Measurements from ENCODE around the gene RASEF. TPM values are rescaled to one million over a fixed set of nuclear protein-coding genes. Genes with fewer than 3 reads are reported as not detected.
"Not testable (repeated sequence)": the region's sequence is repeated elsewhere in the genome, so short reads cannot be mapped to it uniquely, and the experiment has no call there.

The RASEF gene
- total RNA-seq, 3 donors from 2014 or later, result 17.2 to 40.7 (median 37.6) TPM

DNA sequence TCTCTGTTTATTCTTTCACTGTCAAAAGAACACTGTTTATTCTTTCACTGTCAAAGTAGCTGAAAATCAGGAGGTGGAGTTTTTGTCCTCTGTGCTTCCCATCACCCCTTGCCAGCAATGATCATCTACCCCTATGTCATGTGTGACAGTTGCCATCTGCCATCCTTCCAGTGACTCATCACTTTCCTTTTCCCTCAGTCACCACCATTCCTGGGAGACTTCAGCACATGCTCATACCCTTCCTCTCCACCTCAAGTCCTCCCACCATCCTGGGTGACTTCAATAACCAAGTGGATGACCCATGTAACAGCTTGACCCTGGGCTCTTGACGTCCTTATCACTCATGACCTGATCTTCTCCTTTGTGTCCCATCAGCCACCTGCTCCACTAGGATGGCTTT, 43.3 kb upstream of the RASEF start:
- DNase-seq (no peak), ATAC-seq (no peak)
- intact Hi-C loops (cut with DNase I, micrococcal nuclease), result no loop called here
- H3K4me1 ChIP-seq (ENCODE audit: low read depth), result no peaks in the 10 kb centered on the region
- H3K36me3 ChIP-seq (ENCODE audit: low read depth), result no peaks in the 10 kb centered on the region
- H3K9me3 ChIP-seq, result no peaks in the 10 kb centered on the region
- TF ChIP-seq, protein P1, sequence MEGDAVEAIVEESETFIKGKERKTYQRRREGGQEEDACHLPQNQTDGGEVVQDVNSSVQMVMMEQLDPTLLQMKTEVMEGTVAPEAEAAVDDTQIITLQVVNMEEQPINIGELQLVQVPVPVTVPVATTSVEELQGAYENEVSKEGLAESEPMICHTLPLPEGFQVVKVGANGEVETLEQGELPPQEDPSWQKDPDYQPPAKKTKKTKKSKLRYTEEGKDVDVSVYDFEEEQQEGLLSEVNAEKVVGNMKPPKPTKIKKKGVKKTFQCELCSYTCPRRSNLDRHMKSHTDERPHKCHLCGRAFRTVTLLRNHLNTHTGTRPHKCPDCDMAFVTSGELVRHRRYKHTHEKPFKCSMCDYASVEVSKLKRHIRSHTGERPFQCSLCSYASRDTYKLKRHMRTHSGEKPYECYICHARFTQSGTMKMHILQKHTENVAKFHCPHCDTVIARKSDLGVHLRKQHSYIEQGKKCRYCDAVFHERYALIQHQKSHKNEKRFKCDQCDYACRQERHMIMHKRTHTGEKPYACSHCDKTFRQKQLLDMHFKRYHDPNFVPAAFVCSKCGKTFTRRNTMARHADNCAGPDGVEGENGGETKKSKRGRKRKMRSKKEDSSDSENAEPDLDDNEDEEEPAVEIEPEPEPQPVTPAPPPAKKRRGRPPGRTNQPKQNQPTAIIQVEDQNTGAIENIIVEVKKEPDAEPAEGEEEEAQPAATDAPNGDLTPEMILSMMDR (IDR thresholded peaks at IDR 0.05), result no peak
- H3K4me3 ChIP-seq, result no peak overlapping the region

DNA sequence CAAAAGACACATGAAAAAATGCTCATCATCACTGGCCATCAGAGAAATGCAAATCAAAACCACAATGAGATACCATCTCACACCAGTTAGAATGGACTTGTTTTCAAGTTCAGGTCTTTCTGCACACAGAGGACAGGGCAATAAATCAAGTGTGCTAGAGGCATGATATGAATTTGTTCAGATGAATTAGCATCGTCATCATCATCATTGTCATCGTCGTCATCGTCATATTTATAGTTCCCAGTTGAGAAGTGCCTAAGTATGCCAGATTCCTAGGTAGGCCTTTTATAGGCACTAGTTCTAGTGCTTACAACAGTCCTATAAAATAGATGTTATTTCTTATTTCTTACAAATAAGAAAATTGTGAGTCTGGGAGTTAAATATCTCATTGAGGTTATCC, 34.7 kb upstream of the RASEF start:
- no peaks in the 10 kb centered on the region for H3K9me3 ChIP-seq
- intact Hi-C loops (cut with DNase I, micrococcal nuclease), result no loop called here
- TF ChIP-seq, protein P1 (IDR thresholded peaks at IDR 0.05), result no peak
- no peaks in the 10 kb centered on the region for H3K4me1 ChIP-seq (ENCODE audit: low read depth)
- DNase-seq (no peak), ATAC-seq (no peak)
- no peak overlapping the region for H3K4me3 ChIP-seq
- H3K36me3 ChIP-seq (ENCODE audit: low read depth), result no peaks in the 10 kb centered on the region

DNA sequence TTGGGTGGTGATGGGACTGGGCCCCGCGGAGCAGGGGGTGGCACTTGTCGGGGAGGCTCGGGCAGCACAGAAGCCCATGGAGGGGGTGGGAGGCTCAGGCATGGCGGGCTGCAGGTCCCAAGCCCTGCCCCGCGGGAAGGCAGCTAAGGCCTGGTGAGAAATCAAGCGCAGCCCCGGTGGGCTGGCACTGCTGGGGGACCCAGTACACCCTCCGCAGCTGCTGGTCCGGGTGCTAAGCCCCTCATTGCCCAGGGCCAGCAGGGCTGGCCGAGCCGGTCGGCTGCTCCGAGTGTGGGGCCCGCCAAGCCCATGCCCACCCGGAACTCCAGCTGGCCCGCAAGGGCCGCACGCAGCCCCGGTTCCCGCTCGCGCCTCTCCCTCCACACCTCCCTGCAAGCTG, 30.4 kb upstream of the RASEF start:
- DNase-seq; ATAC-seq; H3K36me3 ChIP-seq (ENCODE audit: low read depth); H3K9me3 ChIP-seq; H3K4me1 ChIP-seq (ENCODE audit: low read depth); H3K4me3 ChIP-seq; intact Hi-C loops (cut with DNase I, micrococcal nuclease): not testable (repeated sequence)

DNA sequence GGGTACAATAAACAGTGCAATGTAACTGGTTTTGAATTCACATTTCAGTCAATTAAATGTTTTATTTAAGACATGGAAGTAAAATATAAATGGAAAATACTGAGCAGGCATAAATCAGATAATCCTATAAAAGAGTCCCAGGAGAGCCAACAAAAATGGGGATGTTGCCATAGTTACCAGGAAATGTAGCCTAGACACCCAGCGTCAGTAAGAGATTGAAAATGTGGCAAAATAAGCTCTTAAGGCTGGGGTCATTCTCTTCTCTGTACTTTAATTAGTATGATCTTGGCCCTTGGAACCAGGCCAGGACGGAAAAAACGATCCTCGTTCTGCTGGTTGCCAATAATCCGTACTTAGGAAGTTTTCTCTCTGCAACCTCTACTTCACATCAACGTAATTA, 18.9 kb upstream of the RASEF start:
- Histone ChIP-seq H3K4me3 (no peak overlapping the region), H3K36me3 (ENCODE audit: low read depth) (no peaks in the 10 kb centered on the region), H3K9me3 (no peaks in the 10 kb centered on the region), H3K4me1 (ENCODE audit: low read depth) (no peaks in the 10 kb centered on the region)
- DNase-seq (no peak), ATAC-seq (no peak)
- TF ChIP-seq, protein P1 (IDR thresholded peaks at IDR 0.05), result no peak
- intact Hi-C loops (cut with DNase I, micrococcal nuclease), result no loop called here

DNA sequence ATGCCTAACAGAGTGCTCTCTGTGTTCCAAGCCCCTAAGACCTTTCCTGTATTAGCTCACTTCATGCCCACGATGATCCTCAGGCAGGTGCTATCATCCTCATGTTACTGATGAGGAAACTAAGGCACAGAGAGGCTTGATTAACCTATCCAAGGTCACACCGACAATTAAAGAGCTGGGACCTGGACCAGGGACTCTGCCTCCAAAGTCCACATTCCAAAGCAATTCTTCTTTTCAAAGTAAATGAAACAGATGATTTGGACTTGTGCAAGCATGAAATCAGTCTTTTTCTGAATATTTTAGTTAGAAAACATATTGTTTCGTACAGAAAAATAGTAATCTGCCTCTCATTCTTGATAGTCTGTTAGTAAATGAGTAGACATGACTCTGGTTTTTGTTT, 18.1 kb upstream of the RASEF start:
- Histone ChIP-seq H3K4me3 (no peak overlapping the region), H3K9me3 (no peaks in the 10 kb centered on the region), H3K36me3 (ENCODE audit: low read depth) (no peaks in the 10 kb centered on the region), H3K4me1 (ENCODE audit: low read depth) (no peaks in the 10 kb centered on the region)
- intact Hi-C loops (cut with DNase I, micrococcal nuclease), result no loop called here
- DNase-seq, result no peak
- TF ChIP-seq, protein P1 (IDR thresholded peaks at IDR 0.05), result no peak
- no peak for ATAC-seq

DNA sequence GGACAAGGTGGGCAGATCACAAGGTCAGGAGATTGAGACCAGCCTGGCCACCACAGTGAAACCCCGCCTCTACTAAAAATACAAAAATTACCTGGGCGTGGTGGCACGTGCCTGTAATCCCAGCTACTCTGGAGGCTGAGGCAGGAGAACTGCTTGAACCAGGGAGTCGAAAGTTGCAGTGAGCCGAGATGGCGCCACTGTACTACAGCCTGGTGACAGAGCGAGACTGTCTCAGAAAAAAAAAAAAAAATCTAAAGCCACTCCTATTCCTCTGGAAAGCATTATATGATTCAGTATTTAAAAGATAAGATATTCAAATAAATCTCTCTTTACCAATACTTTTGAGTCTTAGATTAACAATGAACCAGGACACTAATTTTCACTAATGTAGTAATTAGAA, 13.0 kb upstream of the RASEF start:
- intact Hi-C loops (cut with DNase I, micrococcal nuclease); ATAC-seq; H3K9me3 ChIP-seq; H3K36me3 ChIP-seq (ENCODE audit: low read depth); H3K4me3 ChIP-seq; DNase-seq; H3K4me1 ChIP-seq (ENCODE audit: low read depth): not testable (repeated sequence)

DNA sequence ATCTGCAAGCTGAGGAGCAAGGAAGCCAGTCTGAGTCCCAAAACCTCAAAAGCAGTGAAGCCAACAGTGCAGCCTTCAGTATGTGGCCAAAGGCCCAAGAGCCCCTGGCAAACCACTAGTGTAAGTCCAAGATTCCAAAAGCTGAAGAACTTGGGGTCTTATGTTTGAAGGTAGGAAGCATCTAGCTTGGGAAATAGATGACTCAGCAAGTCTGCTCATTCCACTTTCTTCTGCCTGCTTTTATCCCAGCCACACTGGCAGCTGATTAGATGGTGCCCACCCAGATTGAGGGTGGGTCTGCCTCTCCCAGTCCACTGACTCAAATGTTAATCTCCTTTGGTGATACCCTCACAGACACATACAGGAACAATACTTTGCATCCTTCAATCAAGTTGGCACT, 9.6 kb upstream of the RASEF start:
- ATAC-seq; DNase-seq; H3K9me3 ChIP-seq; intact Hi-C loops (cut with DNase I, micrococcal nuclease); H3K4me3 ChIP-seq; H3K4me1 ChIP-seq (ENCODE audit: low read depth); H3K36me3 ChIP-seq (ENCODE audit: low read depth): not testable (repeated sequence)

All from mucosa of descending colon (tissue), 3 donors.